ENCODE data around the gene CAPN12.
A peak's percentile ranks its signal among the peaks of the same experiment; 100 is the strongest.

The CAPN12 gene

DNA sequence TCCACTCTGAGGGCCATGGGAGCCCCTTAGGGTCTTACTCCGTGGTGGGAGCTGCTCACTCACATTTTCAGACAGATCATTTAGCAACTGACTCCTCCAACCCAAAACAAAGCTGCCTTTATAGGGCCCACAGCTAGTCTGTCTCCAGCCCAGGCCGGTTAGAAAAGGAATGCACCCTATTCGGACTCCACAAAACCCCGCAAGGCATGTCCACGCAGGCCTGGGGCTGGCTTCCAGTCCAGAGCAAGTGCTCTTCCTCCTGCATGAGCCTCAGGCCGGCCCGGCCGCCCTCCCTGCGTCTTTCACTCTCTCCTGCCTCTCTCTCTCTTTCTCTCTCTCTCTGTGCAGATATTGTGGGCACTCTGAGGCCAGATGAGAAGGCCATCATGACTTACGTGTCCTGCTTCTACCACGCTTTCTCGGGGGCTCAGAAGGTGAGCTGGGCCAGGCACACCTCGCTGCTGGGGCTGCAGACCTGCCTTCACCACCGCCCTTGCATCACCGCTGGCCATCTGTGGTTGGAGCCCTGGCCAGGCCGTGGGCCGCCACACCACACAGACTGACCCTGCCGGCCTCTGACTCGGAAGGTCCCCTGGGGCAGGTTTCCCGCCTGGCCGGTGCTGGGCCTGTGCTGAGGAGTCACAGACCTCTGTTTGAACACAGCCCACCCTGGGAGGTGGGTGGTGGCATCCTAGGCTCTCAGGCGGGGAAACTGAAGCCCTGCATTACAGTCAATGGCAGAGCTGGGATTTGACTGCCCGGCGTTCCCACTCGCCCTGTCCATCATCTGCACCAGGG is 33.1 kb downstream of the CAPN12 start:
- TF ChIP-seq, protein P1, sequence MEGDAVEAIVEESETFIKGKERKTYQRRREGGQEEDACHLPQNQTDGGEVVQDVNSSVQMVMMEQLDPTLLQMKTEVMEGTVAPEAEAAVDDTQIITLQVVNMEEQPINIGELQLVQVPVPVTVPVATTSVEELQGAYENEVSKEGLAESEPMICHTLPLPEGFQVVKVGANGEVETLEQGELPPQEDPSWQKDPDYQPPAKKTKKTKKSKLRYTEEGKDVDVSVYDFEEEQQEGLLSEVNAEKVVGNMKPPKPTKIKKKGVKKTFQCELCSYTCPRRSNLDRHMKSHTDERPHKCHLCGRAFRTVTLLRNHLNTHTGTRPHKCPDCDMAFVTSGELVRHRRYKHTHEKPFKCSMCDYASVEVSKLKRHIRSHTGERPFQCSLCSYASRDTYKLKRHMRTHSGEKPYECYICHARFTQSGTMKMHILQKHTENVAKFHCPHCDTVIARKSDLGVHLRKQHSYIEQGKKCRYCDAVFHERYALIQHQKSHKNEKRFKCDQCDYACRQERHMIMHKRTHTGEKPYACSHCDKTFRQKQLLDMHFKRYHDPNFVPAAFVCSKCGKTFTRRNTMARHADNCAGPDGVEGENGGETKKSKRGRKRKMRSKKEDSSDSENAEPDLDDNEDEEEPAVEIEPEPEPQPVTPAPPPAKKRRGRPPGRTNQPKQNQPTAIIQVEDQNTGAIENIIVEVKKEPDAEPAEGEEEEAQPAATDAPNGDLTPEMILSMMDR (IDR thresholded peaks at IDR 0.05; ENCODE audit: low read depth, low read length), result no peak
- no peak overlapping the region for H3K4me3 ChIP-seq (replicated peaks in 1 of 2; ENCODE audit: low read depth in 2 of 2, low read length in 2 of 2)

DNA sequence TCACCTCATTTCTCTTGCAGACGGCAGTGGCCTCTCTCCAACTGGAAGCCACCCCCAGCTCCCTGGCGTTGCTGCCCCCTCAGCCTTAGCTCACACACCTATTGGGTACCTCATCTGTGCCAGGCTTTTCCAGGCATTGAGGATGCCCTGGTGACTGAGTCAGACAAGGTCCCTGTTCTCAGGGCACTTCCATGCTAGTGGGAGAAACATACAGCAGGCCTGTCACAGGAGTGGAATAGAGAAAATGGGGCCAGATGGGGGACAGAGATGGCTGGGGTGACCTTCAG is 33.9 kb downstream of the CAPN12 start:
- no peak overlapping the region for H3K4me3 ChIP-seq (replicated peaks in 1 of 2; ENCODE audit: low read depth in 2 of 2, low read length in 2 of 2)
- TF ChIP-seq, protein P1 (IDR thresholded peaks at IDR 0.05; ENCODE audit: low read depth, low read length), result no peak
- DNase-seq (ENCODE audit: low read depth in 2 of 2), result no peak

More for the DNA sequence above, 33.1 kb downstream of the CAPN12 start:
- DNase-seq (ENCODE audit: low read depth in 2 of 2), result peak in 1 of 2 donors; percentile 73

DNA sequence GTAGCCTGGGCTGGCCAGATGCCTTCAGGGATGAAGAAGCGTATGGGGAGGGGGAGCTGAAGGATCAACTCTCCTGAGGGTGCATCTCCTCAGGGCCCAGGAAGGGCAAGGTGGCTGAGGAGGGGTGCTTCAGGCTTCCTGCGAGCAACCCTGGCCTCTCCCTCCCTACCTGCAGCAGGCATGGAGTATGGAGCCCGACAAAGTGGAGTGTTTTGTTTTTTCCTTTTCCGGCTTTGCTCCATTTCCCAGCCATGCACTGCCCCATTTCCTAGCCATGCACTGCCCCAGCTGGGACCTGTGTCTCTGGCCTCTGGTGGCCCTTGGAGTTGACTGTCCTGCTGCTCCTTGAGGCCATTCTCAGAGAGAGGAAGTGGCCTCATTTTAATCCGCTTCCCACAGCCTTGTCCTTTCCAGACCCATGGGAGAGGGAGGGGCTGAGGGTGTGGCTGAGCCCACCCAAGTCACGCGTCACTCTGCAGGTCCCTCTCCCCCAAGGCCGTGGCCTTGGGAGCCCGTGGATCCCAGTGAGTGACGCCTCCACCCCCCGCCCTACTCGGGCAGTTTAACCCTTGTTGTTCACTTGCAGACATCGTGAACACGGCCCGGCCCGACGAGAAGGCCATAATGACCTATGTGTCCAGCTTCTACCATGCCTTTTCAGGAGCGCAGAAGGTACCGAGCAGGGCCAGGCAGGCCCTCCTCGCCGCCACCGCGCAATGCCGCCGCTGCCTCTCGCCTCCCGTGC is 34.4 kb downstream of the CAPN12 start:
- H3K4me3 ChIP-seq (replicated peaks in 1 of 2; ENCODE audit: low read depth in 2 of 2, low read length in 2 of 2), result no peak overlapping the region
- TF ChIP-seq, protein P1 (IDR thresholded peaks at IDR 0.05; ENCODE audit: low read depth, low read length), result no peak
- no peak for DNase-seq (ENCODE audit: low read depth in 2 of 2)

DNA sequence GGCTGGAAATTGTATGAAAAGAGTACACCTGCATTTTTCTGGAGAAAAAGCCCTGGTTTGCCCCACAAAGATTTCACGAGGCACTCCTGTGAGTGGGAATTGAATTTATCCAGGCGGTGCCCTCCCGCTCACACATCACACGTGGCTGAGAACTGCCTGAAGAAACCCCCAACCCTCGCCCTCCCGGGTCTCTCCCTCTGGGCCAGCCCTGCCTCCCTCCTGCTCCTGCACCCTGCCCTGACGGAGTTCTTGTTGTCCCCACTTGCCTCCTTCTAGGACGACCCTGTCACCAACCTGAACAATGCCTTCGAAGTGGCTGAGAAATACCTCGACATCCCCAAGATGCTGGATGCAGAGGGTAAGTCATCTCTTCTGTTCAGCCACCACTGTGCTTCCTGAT is 35.2 kb downstream of the CAPN12 start:
- H3K4me3 ChIP-seq (replicated peaks in 1 of 2; ENCODE audit: low read depth in 2 of 2, low read length in 2 of 2), result no peak overlapping the region
- TF ChIP-seq, protein P1 (IDR thresholded peaks at IDR 0.05; ENCODE audit: low read depth, low read length), result no peak
- DNase-seq (ENCODE audit: low read depth in 2 of 2), result no peak

DNA sequence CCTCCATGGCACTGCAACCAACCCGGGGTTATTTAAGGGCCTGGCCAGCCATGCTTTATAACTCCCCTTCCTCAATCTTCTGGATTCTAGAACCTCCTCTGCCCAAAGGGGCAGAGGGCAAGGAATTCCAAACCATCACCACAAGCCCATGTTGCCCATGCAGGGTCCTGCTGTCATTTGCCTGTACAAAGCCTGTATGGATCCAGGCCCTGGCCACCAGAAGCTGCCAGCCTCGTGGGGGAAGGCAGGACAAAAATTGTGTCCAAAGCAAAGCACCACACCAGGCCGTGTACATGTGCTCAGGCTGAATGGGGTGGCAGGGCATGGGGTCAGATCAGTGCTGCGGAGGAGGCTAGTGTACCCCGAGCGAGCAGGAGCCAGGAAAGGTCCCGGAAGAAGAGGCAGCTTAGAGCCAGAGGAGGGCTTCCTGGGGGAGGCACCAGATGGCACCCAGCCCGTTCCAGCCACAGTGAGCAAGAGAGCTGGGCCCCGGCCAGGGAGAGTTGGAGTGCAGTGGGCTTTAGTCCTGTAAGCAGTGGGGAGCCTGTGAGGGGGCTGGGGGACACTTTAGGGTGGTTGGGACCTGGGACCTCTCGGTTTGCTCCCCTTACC is 35.8 kb downstream of the CAPN12 start:
- H3K4me3 ChIP-seq (replicated peaks in 1 of 2; ENCODE audit: low read depth in 2 of 2, low read length in 2 of 2), result no peak overlapping the region
- TF ChIP-seq, protein P1 (IDR thresholded peaks at IDR 0.05; ENCODE audit: low read depth, low read length), result no peak
- DNase-seq (ENCODE audit: low read depth in 2 of 2), result no peak

DNA sequence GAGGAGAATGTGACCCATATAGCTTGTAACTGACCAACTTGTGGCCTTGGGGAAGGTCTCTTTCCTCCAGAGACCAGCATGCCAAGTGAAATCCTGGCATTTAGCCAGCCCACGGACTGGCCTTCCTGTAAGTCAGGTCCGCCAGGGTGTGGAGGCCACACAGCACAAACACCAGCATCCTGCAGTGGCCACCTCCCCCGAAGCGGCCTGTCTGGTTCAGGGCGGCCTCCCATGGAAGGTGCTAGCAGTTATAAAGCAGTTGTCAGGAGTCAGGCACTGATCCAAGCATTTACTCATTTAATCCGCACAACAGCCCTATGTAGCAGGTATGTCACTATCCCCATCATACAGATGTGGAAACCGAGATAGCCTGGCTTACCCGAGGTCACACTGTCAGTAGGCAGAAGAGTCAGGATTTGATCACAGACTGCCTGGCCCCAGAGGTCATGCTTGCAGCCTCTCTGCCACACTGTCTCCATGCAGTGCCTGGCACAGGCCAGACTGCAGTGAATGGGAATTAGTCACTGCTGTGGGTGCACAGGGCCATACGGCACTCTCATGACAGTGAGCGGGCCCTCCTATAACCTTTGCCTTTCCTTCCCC is 36.7 kb downstream of the CAPN12 start:
- peak; percentile 65 to 68 for DNase-seq (ENCODE audit: low read depth in 2 of 2)

More for the DNA sequence above, 36.7 kb downstream of the CAPN12 start:
- no peak overlapping the region for H3K4me3 ChIP-seq (replicated peaks in 1 of 2; ENCODE audit: low read depth in 2 of 2, low read length in 2 of 2)
- TF ChIP-seq, protein P1 (IDR thresholded peaks at IDR 0.05; ENCODE audit: low read depth, low read length), result no peak
